Measurements from ENCODE around the gene CIRBP. TPM values are rescaled to one million over a fixed set of nuclear protein-coding genes. Genes with fewer than 3 reads are reported as not detected.

CIRBP gene
- total and polyA plus RNA-seq, 12 donors, result 180 to 356 (median 280) TPM

DNA sequence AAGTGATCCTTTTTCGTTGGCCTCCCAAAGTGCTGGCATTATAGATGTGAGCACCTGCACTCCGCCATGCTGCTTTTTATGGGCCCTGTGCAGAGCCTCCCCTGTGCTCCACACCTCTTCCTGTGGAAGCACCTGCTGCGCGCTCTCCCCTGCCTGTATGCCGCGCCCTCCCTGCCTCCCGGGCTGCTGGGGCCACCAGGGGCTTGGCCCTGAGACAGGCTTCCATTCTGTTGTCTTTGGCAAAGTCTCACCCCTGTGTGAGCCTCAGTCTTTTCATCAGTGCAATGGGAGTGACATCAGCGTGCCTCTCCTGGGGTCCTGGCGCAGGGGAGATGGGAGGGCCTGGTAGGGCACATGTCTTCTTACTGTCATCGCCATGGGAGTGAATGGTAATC, 7.5 kb downstream of the CIRBP start:
- TF ChIP-seq, protein P1, sequence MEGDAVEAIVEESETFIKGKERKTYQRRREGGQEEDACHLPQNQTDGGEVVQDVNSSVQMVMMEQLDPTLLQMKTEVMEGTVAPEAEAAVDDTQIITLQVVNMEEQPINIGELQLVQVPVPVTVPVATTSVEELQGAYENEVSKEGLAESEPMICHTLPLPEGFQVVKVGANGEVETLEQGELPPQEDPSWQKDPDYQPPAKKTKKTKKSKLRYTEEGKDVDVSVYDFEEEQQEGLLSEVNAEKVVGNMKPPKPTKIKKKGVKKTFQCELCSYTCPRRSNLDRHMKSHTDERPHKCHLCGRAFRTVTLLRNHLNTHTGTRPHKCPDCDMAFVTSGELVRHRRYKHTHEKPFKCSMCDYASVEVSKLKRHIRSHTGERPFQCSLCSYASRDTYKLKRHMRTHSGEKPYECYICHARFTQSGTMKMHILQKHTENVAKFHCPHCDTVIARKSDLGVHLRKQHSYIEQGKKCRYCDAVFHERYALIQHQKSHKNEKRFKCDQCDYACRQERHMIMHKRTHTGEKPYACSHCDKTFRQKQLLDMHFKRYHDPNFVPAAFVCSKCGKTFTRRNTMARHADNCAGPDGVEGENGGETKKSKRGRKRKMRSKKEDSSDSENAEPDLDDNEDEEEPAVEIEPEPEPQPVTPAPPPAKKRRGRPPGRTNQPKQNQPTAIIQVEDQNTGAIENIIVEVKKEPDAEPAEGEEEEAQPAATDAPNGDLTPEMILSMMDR (IDR thresholded peaks at IDR 0.05), result no peak
- intact Hi-C loops (cut with DNase I), result loop anchor here in 6 of 10 donors (5.0 to 10.0 kb wide), 6 partner anchors 106 to 236 kb away; partner anchors contain the start of genes DAZAP1 (in 3 of the 6), GAMT (in 3 of the 6), NDUFS7 (in 2 of the 6) and ADAMTSL5 (in 1 of the 6)
- DNase-seq (no peak), ATAC-seq (peak in 1 of 8 donors; percentile 5)
- no peaks in the 10 kb centered on the region for H3K9me3 ChIP-seq
- peaks cover 0 to 64% (median 42%) of the 10 kb centered on the region in 9 donors for H3K36me3 ChIP-seq
- H3K27ac ChIP-seq, result peak overlapping the region in 9 of 10 donors; percentile 94 to 100 (median 99)
- WGBS, 2 donors, result 69% methylated on average over 10 of the region's 10 CpGs
- H3K4me1 ChIP-seq, result peaks cover 32 to 55% (median 51%) of the 10 kb centered on the region in 9 donors
- H3K27me3 ChIP-seq, result no peaks in the 10 kb centered on the region
- peak overlapping the region in 8 of 10 donors; percentile 42 to 79 (median 67) for H3K4me3 ChIP-seq

GRCh38 chr19:1277061-1277460, 7.9 kb downstream of the CIRBP start:
- no peaks in the 10 kb centered on the region for H3K9me3 ChIP-seq
- no peaks in the 10 kb centered on the region for H3K27me3 ChIP-seq
- H3K36me3 ChIP-seq, result peaks cover 0 to 60% (median 38%) of the 10 kb centered on the region in 9 donors
- TF ChIP-seq, protein P1 (IDR thresholded peaks at IDR 0.05), result no peak
- DNase-seq (peak in 1 of 2 donors; percentile 18), ATAC-seq (no peak)
- intact Hi-C loops (cut with DNase I), result loop anchor here in 6 of 10 donors (5.0 to 10.0 kb wide), 6 partner anchors 105 to 235 kb away; partner anchors contain the start of genes DAZAP1 (in 3 of the 6), GAMT (in 3 of the 6), NDUFS7 (in 2 of the 6) and ADAMTSL5 (in 1 of the 6)
- H3K4me3 ChIP-seq, result peak overlapping the region in 1 of 10 donors; percentile 71
- peaks cover 28 to 50% (median 47%) of the 10 kb centered on the region in 9 donors for H3K4me1 ChIP-seq
- 92 to 96% methylated on average over 15 of the region's 15 CpGs for WGBS, 2 donors
- H3K27ac ChIP-seq, result peak overlapping the region in 2 of 10 donors; percentile 15 to 97

GRCh38 chr19:1278074-1278473, 8.9 kb downstream of the CIRBP start:
- intact Hi-C loops (cut with DNase I), result loop anchor here in 6 of 10 donors (1.0 to 10.0 kb wide), 7 partner anchors 104 to 234 kb away; partner anchors contain the start of genes DAZAP1 (in 3 of the 6), GAMT (in 3 of the 6), NDUFS7 (in 2 of the 6) and ADAMTSL5 (in 1 of the 6)
- ATAC-seq, result no peak

More at GRCh38 chr19:1278074-1278473, 8.9 kb downstream of the CIRBP start:
- 86 to 89% methylated on average over 11 to 12 of the region's 12 CpGs for WGBS, 2 donors
- Histone ChIP-seq H3K27me3 (peaks cover 0 to 4% (median 4%) of the 10 kb centered on the region in 7 donors), H3K9me3 (no peaks in the 10 kb centered on the region), H3K4me3 (no peak overlapping the region), H3K36me3 (peaks cover 0 to 50% (median 28%) of the 10 kb centered on the region in 9 donors), H3K4me1 (peaks cover 20 to 40% (median 37%) of the 10 kb centered on the region in 9 donors), H3K27ac (no peak overlapping the region)
- no peak for DNase-seq
- TF ChIP-seq, protein P1 (IDR thresholded peaks at IDR 0.05), result no peak
